Measurements from ENCODE around the gene PTGER2. TPM values are rescaled to one million over a fixed set of nuclear protein-coding genes. Genes with fewer than 3 reads are reported as not detected.

Gene PTGER2
- total RNA-seq, 3 donors from 2014 or later: 17.3 to 21.5 (median 17.6) TPM

- Mint-ChIP-seq H3K4me3 (no peak overlapping the region), H3K9me3 (no peaks in the 10 kb centered on the region), H3K36me3 (ENCODE audit: insufficient read depth) (no peaks in the 10 kb centered on the region), H3K27me3 (ENCODE audit: low read depth) (no peaks in the 10 kb centered on the region), H3K4me1 (ENCODE audit: low read depth) (peaks cover 23% of the 10 kb centered on the region)
- DNase-seq (no peak), ATAC-seq (peak; percentile 46 to 69)
These were observed 24.1 kb downstream of the PTGER2 start for GRCh38 chr14:52338051-52338681.

- H3K4me3 Mint-ChIP-seq: no peak overlapping the region
- H3K27me3 Mint-ChIP-seq (ENCODE audit: low read depth): no peaks in the 10 kb centered on the region
- H3K9me3 Mint-ChIP-seq: no peaks in the 10 kb centered on the region
- DNase-seq: no peak
- H3K4me1 Mint-ChIP-seq (ENCODE audit: low read depth): peaks cover 14% of the 10 kb centered on the region
- no peaks in the 10 kb centered on the region for H3K36me3 Mint-ChIP-seq (ENCODE audit: insufficient read depth)
- no peak for ATAC-seq
These were observed 25.1 kb downstream of the PTGER2 start for GRCh38 chr14:52339262-52339661.

- Mint-ChIP-seq H3K9me3 (no peaks in the 10 kb centered on the region), H3K27me3 (ENCODE audit: low read depth) (peaks cover 4% of the 10 kb centered on the region), H3K36me3 (ENCODE audit: insufficient read depth) (no peaks in the 10 kb centered on the region), H3K4me3 (no peak overlapping the region), H3K4me1 (ENCODE audit: low read depth) (peaks cover 9% of the 10 kb centered on the region)
- no peak for DNase-seq
- ATAC-seq: no peak
These were observed 28.9 kb downstream of the PTGER2 start for GRCh38 chr14:52342849-52343596.

GRCh38 chr14:52346778-52347177 is 32.7 kb downstream of the PTGER2 start:
- H3K36me3 Mint-ChIP-seq (ENCODE audit: insufficient read depth): no peaks in the 10 kb centered on the region
- H3K9me3 Mint-ChIP-seq: no peaks in the 10 kb centered on the region
- H3K4me1 Mint-ChIP-seq (ENCODE audit: low read depth): peaks cover 30% of the 10 kb centered on the region
- H3K4me3 Mint-ChIP-seq: no peak overlapping the region
- DNase-seq (no peak), ATAC-seq (no peak)
- H3K27me3 Mint-ChIP-seq (ENCODE audit: low read depth): peaks cover 4% of the 10 kb centered on the region

GRCh38 chr14:52348279-52348678 is 34.2 kb downstream of the PTGER2 start:
- no peak for ATAC-seq
- Mint-ChIP-seq H3K36me3 (ENCODE audit: insufficient read depth) (no peaks in the 10 kb centered on the region), H3K27me3 (ENCODE audit: low read depth) (peaks cover 4% of the 10 kb centered on the region), H3K4me1 (ENCODE audit: low read depth) (peaks cover 42% of the 10 kb centered on the region), H3K9me3 (no peaks in the 10 kb centered on the region), H3K4me3 (no peak overlapping the region)
- no peak for DNase-seq

- Mint-ChIP-seq H3K4me1 (ENCODE audit: low read depth) (peaks cover 47% of the 10 kb centered on the region), H3K36me3 (ENCODE audit: insufficient read depth) (no peaks in the 10 kb centered on the region), H3K27me3 (ENCODE audit: low read depth) (peaks cover 4% of the 10 kb centered on the region), H3K9me3 (no peaks in the 10 kb centered on the region), H3K4me3 (no peak overlapping the region)
- DNase-seq: no peak
- ATAC-seq: no peak
These were observed 34.7 kb downstream of the PTGER2 start for GRCh38 chr14:52348776-52349175.

GRCh38 chr14:52349731-52350130 is 35.6 kb downstream of the PTGER2 start:
- Mint-ChIP-seq H3K9me3 (no peaks in the 10 kb centered on the region), H3K36me3 (ENCODE audit: insufficient read depth) (no peaks in the 10 kb centered on the region), H3K4me1 (ENCODE audit: low read depth) (peaks cover 55% of the 10 kb centered on the region), H3K4me3 (no peak overlapping the region), H3K27me3 (ENCODE audit: low read depth) (peaks cover 3% of the 10 kb centered on the region)
- no peak for ATAC-seq
- DNase-seq: no peak

GRCh38 chr14:52350445-52350844 is 36.3 kb downstream of the PTGER2 start:
- Mint-ChIP-seq H3K27me3 (ENCODE audit: low read depth) (peaks cover 3% of the 10 kb centered on the region), H3K4me1 (ENCODE audit: low read depth) (peaks cover 62% of the 10 kb centered on the region), H3K9me3 (no peaks in the 10 kb centered on the region), H3K36me3 (ENCODE audit: insufficient read depth) (no peaks in the 10 kb centered on the region), H3K4me3 (no peak overlapping the region)
- DNase-seq (no peak), ATAC-seq (no peak)

GRCh38 chr14:52351233-52352060 is 37.3 kb downstream of the PTGER2 start:
- no peak for DNase-seq
- peaks cover 3% of the 10 kb centered on the region for H3K27me3 Mint-ChIP-seq (ENCODE audit: low read depth)
- H3K36me3 Mint-ChIP-seq (ENCODE audit: insufficient read depth): no peaks in the 10 kb centered on the region
- peaks cover 69% of the 10 kb centered on the region for H3K4me1 Mint-ChIP-seq (ENCODE audit: low read depth)
- peak overlapping the region; percentile 61 for H3K4me3 Mint-ChIP-seq
- no peaks in the 10 kb centered on the region for H3K9me3 Mint-ChIP-seq
- ATAC-seq: peak; percentile 55 to 66

- peak overlapping the region; percentile 61 for H3K4me3 Mint-ChIP-seq
- ATAC-seq: peak; percentile 90 to 93
- H3K9me3 Mint-ChIP-seq: no peaks in the 10 kb centered on the region
- H3K27me3 Mint-ChIP-seq (ENCODE audit: low read depth): peaks cover 1% of the 10 kb centered on the region
- no peak for DNase-seq
- H3K4me1 Mint-ChIP-seq (ENCODE audit: low read depth): peaks cover 69% of the 10 kb centered on the region
- no peaks in the 10 kb centered on the region for H3K36me3 Mint-ChIP-seq (ENCODE audit: insufficient read depth)
These were observed 38.0 kb downstream of the PTGER2 start for GRCh38 chr14:52352061-52352491.

- DNase-seq (no peak), ATAC-seq (peak in 1 of 2 donors; percentile 19)
- H3K9me3 Mint-ChIP-seq: no peaks in the 10 kb centered on the region
These were observed 38.5 kb downstream of the PTGER2 start for GRCh38 chr14:52352569-52352968.

GRCh38 chr14:52354242-52354641 is 40.1 kb downstream of the PTGER2 start:
- Mint-ChIP-seq H3K4me3 (no peak overlapping the region), H3K36me3 (ENCODE audit: insufficient read depth) (no peaks in the 10 kb centered on the region), H3K9me3 (no peaks in the 10 kb centered on the region), H3K27me3 (ENCODE audit: low read depth) (no peaks in the 10 kb centered on the region), H3K4me1 (ENCODE audit: low read depth) (peaks cover 63% of the 10 kb centered on the region)
- ATAC-seq (no peak), DNase-seq (no peak)

More at GRCh38 chr14:52352569-52352968, 38.5 kb downstream of the PTGER2 start:
- Mint-ChIP-seq H3K36me3 (ENCODE audit: insufficient read depth) (no peaks in the 10 kb centered on the region), H3K27me3 (ENCODE audit: low read depth) (no peaks in the 10 kb centered on the region), H3K4me3 (peak overlapping the region; percentile 61), H3K4me1 (ENCODE audit: low read depth) (peaks cover 68% of the 10 kb centered on the region)

GRCh38 chr14:52355016-52355431 is 40.9 kb downstream of the PTGER2 start:
- Mint-ChIP-seq H3K27me3 (ENCODE audit: low read depth) (no peaks in the 10 kb centered on the region), H3K36me3 (ENCODE audit: insufficient read depth) (no peaks in the 10 kb centered on the region), H3K4me1 (ENCODE audit: low read depth) (peaks cover 57% of the 10 kb centered on the region), H3K9me3 (no peaks in the 10 kb centered on the region), H3K4me3 (no peak overlapping the region)
- ATAC-seq (no peak), DNase-seq (no peak)

GRCh38 chr14:52355526-52355925 is 41.4 kb downstream of the PTGER2 start:
- Mint-ChIP-seq H3K9me3 (no peaks in the 10 kb centered on the region), H3K4me3 (no peak overlapping the region), H3K27me3 (ENCODE audit: low read depth) (no peaks in the 10 kb centered on the region), H3K4me1 (ENCODE audit: low read depth) (peaks cover 54% of the 10 kb centered on the region), H3K36me3 (ENCODE audit: insufficient read depth) (no peaks in the 10 kb centered on the region)
- no peak for ATAC-seq
- no peak for DNase-seq

Data from activated T-cell treated with anti-CD3 and anti-CD28 coated beads, Interleukin-2, amount 50 U/mL, for 4 hours (primary cell).